HG03442 (cell line): Measurements from ENCODE around the gene FAM174B.
A peak's percentile ranks its signal among the peaks of the same experiment; 100 is the strongest.

ENCODE experiments used
- ATAC-seq: cut with Tn5 transposase; IDR thresholded peaks from one replicate; pipeline ENCODE4 v1.9.1; 2021; ENCODE audit warnings: mild to moderate bottlenecking, moderate library complexity; ENCODE audit not compliant: unreplicated experiment

FAM174B gene

GRCh38 chr15:92643849-92644815 is 11.4 kb downstream of the FAM174B start:
- ATAC-seq: peak; percentile 56

GRCh38 chr15:92638709-92639365 is 16.7 kb downstream of the FAM174B start:
- peak; percentile 23 for ATAC-seq

- ATAC-seq: peak; percentile 36
These were observed 17.3 kb downstream of the FAM174B start for GRCh38 chr15:92638291-92638708.

GRCh38 chr15:92637626-92638025 is 17.9 kb downstream of the FAM174B start:
- ATAC-seq: no peak

- ATAC-seq: peak; percentile 34
These were observed 18.6 kb downstream of the FAM174B start for GRCh38 chr15:92636908-92637481.

GRCh38 chr15:92636401-92636907 is 19.1 kb downstream of the FAM174B start:
- no peak for ATAC-seq

GRCh38 chr15:92634671-92635201 is 20.8 kb downstream of the FAM174B start:
- no peak for ATAC-seq

- ATAC-seq: no peak
These were observed 21.5 kb downstream of the FAM174B start for GRCh38 chr15:92634060-92634459.

- no peak for ATAC-seq
These were observed 22.2 kb downstream of the FAM174B start for GRCh38 chr15:92633418-92633817.

GRCh38 chr15:92633001-92633400 is 22.6 kb downstream of the FAM174B start:
- no peak for ATAC-seq

GRCh38 chr15:92631721-92632120 is 23.9 kb downstream of the FAM174B start:
- no peak for ATAC-seq

- ATAC-seq: peak; percentile 25
These were observed 25.5 kb downstream of the FAM174B start for GRCh38 chr15:92629975-92630626.

- no peak for ATAC-seq
These were observed 26.1 kb downstream of the FAM174B start for GRCh38 chr15:92629276-92629974.

- ATAC-seq: no peak
These were observed 28.6 kb downstream of the FAM174B start for GRCh38 chr15:92627014-92627413.

GRCh38 chr15:92625251-92625980 is 30.2 kb downstream of the FAM174B start:
- peak; percentile 76 for ATAC-seq

GRCh38 chr15:92624401-92624991 is 31.1 kb downstream of the FAM174B start:
- no peak for ATAC-seq

GRCh38 chr15:92623435-92623834 is 32.1 kb downstream of the FAM174B start:
- no peak for ATAC-seq

GRCh38 chr15:92621972-92622533 is 33.5 kb downstream of the FAM174B start:
- ATAC-seq: no peak

GRCh38 chr15:92620991-92621390 is 34.6 kb downstream of the FAM174B start:
- ATAC-seq: no peak
